ENCODE results near the gene GGA1. TPM values are rescaled to one million over a fixed set of nuclear protein-coding genes. Genes with fewer than 3 reads are reported as not detected.

Gene GGA1
- total and polyA plus RNA-seq, 2 donors (not counting 1 experiment from before 2014, with no cell fraction given), result 137 to 154 TPM

DNA sequence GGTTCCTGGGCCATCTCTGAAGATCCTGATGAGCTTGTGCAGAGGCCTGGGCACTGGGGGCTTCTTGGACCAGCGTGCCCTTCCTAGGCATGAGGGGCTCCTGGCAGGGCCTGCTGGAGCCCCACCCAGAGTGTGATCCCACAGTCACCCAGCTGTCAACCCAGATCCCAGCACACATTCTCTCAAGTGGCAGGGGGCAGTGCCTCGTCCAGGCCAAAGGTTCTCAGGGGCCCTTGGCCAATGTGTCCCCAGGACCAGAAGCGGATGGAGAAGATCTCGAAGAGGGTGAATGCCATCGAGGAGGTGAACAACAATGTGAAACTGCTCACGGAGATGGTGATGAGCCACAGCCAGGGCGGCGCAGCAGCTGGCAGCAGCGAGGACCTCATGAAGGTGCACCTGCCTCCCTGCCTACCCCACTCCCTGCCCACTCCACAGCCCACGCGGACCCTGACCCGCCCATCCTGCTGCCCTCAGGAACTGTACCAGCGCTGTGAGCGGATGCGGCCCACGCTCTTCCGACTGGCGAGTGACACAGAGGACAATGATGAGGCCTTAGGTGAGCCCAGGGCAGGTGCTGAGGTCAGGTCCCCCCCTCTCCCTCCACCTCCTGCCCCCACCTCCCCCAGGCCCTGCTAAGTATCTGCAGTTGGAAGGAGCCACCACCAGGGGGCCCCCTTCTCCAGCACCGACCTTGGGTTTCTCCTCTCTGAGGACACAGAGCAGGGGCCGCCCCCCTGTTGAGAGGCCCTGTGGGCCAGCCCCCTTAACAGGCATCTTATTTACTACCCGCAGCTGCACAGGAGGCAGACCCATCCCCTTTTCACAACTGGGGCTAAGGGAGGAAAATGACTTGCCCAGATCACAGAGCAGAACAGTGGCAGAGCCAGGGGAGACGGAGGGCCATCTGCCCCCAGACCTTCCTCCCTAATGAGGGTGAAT lies 14.7 kb downstream of the GGA1 start:
- 56% methylated on average over 16 of the region's 22 CpGs for WGBS (ENCODE audit: insufficient coverage)
- Histone ChIP-seq H3K4me2 (replicated peaks; ENCODE audit: low read depth, low read length, poor library complexity, severe bottlenecking) (peak overlapping the region; percentile 10), H3K27ac (ENCODE audit: low read length in 2 of 2) (peak overlapping the region; percentile 47 to 52), H3K4me3 (ENCODE audit: control extremely low read depth in 1 of 5, extremely low read depth in 1 of 5, insufficient read depth in 1 of 5, low read depth in 2 of 5, low read length in 4 of 5) (no peak overlapping the region), H3K36me3 (replicated peaks in 1 of 2; ENCODE audit: control extremely low read depth in 1 of 2, control insufficient read depth in 1 of 2, extremely low read depth in 1 of 2, insufficient read depth in 2 of 2, low read length in 1 of 2) (peaks cover 1 to 40% of the 10 kb centered on the region in 2 experiments), H3K27me3 (replicated peaks in 1 of 4; ENCODE audit: control extremely low read depth in 1 of 4, control insufficient read depth in 3 of 4, insufficient read depth in 4 of 4, low read length in 3 of 4) (no peaks in the 10 kb centered on the region), H3K4me1 (ENCODE audit: control insufficient read depth in 2 of 2, insufficient read depth in 2 of 2, low read length in 2 of 2) (peaks cover 40 to 69% of the 10 kb centered on the region in 2 donors), H3K9me3 (ENCODE audit: control extremely low read depth in 1 of 3, control insufficient read depth in 2 of 3, insufficient read depth in 1 of 3, low read length in 2 of 3) (no peaks in the 10 kb centered on the region), H3K79me2 (ENCODE audit: control insufficient read depth, insufficient read depth, low read length) (peaks cover 11% of the 10 kb centered on the region), H3K9ac (ENCODE audit: low read length) (no peak overlapping the region), H4K20me1 (ENCODE audit: control insufficient read depth, insufficient read depth, low read length, poor library complexity, severe bottlenecking) (no peaks in the 10 kb centered on the region), H2AFZ (ENCODE audit: insufficient read depth, low read depth, low read length, poor library complexity, severe bottlenecking) (no peak overlapping the region)
- peak; percentile 83 for DNase-seq
- intact Hi-C loops (cut with micrococcal nuclease), result loop anchor here (1.0 kb wide), 6 partner anchors 10 to 240 kb away; partner anchors contain the start of gene SH3BP1
- H3K27ac Mint-ChIP-seq, result peak overlapping the region; percentile 92
- H3K4me3 Mint-ChIP-seq, result peak overlapping the region; percentile 61
- H3K9me3 Mint-ChIP-seq (ENCODE audit: insufficient read depth), result no peaks in the 10 kb centered on the region
- CTCF ChIA-PET, result interaction anchor here (0.6 to 30.7 kb wide), 9 partner anchors 10 to 109 kb away, joined by 3 to 620 read pairs (median 5); partner anchors contain the start of genes LGALS1, NOL12, PDXP and SH3BP1
- H3K27me3 Mint-ChIP-seq, result no peaks in the 10 kb centered on the region
- H3K4me1 Mint-ChIP-seq, result peaks cover 60% of the 10 kb centered on the region
- peak; percentile 83 for ATAC-seq (ENCODE audit: low read depth)
- TF ChIP-seq, protein P1, sequence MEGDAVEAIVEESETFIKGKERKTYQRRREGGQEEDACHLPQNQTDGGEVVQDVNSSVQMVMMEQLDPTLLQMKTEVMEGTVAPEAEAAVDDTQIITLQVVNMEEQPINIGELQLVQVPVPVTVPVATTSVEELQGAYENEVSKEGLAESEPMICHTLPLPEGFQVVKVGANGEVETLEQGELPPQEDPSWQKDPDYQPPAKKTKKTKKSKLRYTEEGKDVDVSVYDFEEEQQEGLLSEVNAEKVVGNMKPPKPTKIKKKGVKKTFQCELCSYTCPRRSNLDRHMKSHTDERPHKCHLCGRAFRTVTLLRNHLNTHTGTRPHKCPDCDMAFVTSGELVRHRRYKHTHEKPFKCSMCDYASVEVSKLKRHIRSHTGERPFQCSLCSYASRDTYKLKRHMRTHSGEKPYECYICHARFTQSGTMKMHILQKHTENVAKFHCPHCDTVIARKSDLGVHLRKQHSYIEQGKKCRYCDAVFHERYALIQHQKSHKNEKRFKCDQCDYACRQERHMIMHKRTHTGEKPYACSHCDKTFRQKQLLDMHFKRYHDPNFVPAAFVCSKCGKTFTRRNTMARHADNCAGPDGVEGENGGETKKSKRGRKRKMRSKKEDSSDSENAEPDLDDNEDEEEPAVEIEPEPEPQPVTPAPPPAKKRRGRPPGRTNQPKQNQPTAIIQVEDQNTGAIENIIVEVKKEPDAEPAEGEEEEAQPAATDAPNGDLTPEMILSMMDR (IDR thresholded peaks at IDR 0.05), result peak; percentile 86
- no peak for TF ChIP-seq EZH2 (IDR thresholded peaks at IDR 0.05; ENCODE audit: borderline replicate concordance, insufficient read depth, low read depth, low read length, poor library complexity, severe bottlenecking)
- POLR2A ChIA-PET, result interaction anchor here (1.3 kb wide), 1 partner anchor 11 kb away, joined by 4 read pairs; no protein-coding TSS in a partner anchor

DNA sequence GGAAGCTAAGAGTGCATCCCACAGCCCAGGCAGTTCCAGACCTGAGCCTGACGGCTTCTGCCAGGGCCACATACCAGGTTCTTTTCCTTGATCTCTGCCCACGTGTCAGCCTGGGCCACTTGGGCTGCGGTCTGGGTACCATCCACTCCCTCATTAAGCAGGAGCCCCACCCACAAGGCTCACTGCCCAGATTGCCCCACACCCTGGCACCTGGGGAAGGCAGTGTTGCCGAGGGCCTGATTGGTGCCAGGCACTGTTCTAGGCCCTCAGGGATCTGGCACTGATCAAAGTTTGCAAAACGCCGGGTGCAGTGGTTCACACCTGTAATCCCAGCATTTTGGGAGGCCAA lies 15.4 kb downstream of the GGA1 start:
- peaks cover 60% of the 10 kb centered on the region for H3K4me1 Mint-ChIP-seq
- H3K27ac ChIP-seq (ENCODE audit: low read length in 2 of 2), result peak overlapping the region; percentile 47 to 52
- POLR2A ChIA-PET, result no interaction called here

More for the DNA sequence above, 15.4 kb downstream of the GGA1 start:
- Mint-ChIP-seq H3K9me3 (ENCODE audit: insufficient read depth) (no peaks in the 10 kb centered on the region), H3K4me3 (peak overlapping the region; percentile 61), H3K27ac (peak overlapping the region; percentile 92), H3K27me3 (no peaks in the 10 kb centered on the region)
- Histone ChIP-seq H3K36me3 (replicated peaks in 1 of 2; ENCODE audit: control extremely low read depth in 1 of 2, control insufficient read depth in 1 of 2, extremely low read depth in 1 of 2, insufficient read depth in 2 of 2, low read length in 1 of 2) (peaks cover 0 to 34% of the 10 kb centered on the region in 2 experiments), H2AFZ (ENCODE audit: insufficient read depth, low read depth, low read length, poor library complexity, severe bottlenecking) (no peak overlapping the region), H3K9me3 (ENCODE audit: control extremely low read depth in 1 of 3, control insufficient read depth in 2 of 3, insufficient read depth in 1 of 3, low read length in 2 of 3) (no peaks in the 10 kb centered on the region), H4K20me1 (ENCODE audit: control insufficient read depth, insufficient read depth, low read length, poor library complexity, severe bottlenecking) (no peaks in the 10 kb centered on the region), H3K27me3 (replicated peaks in 1 of 4; ENCODE audit: control extremely low read depth in 1 of 4, control insufficient read depth in 3 of 4, insufficient read depth in 4 of 4, low read length in 3 of 4) (no peaks in the 10 kb centered on the region), H3K79me2 (ENCODE audit: control insufficient read depth, insufficient read depth, low read length) (peaks cover 11% of the 10 kb centered on the region), H3K4me3 (ENCODE audit: control extremely low read depth in 1 of 5, extremely low read depth in 1 of 5, insufficient read depth in 1 of 5, low read depth in 2 of 5, low read length in 4 of 5) (no peak overlapping the region), H3K4me1 (ENCODE audit: control insufficient read depth in 2 of 2, insufficient read depth in 2 of 2, low read length in 2 of 2) (peaks cover 38 to 66% of the 10 kb centered on the region in 2 donors), H3K9ac (ENCODE audit: low read length) (no peak overlapping the region), H3K4me2 (replicated peaks; ENCODE audit: low read depth, low read length, poor library complexity, severe bottlenecking) (peak overlapping the region; percentile 10)
- WGBS (ENCODE audit: insufficient coverage), result 84% methylated on average over 3 of the region's 6 CpGs
- CTCF ChIA-PET, result interaction anchor here (0.7 to 30.7 kb wide), 6 partner anchors 11 to 57 kb away, joined by 3 to 620 read pairs (median 6); partner anchors contain the start of genes LGALS1, NOL12, PDXP and SH3BP1
- DNase-seq (no peak), ATAC-seq (ENCODE audit: low read depth) (no peak)
- no peak for TF ChIP-seq EZH2 (IDR thresholded peaks at IDR 0.05; ENCODE audit: borderline replicate concordance, insufficient read depth, low read depth, low read length, poor library complexity, severe bottlenecking)
- TF ChIP-seq, protein P1 (IDR thresholded peaks at IDR 0.05), result no peak
- intact Hi-C loops (cut with micrococcal nuclease), result no loop called here

Measured in B cell (primary cell).